HepG2 (cell line): ENCODE data around the gene OVCA2. TPM values are rescaled to one million over a fixed set of nuclear protein-coding genes. Genes with fewer than 3 reads are reported as not detected.

Source experiments
- ATAC-seq: fragments of 200-7000 bp; cut with Tn5 transposase; 3 replicates; pipeline ENCODE4 v1.9.1; 2020; ENCODE audit warnings: mild to moderate bottlenecking, moderate library complexity
- BruUV-seq: library from RNA; stranded (reverse); fragments of 400-500 nt; replicated peaks from 2 replicates; lab custom pipeline; 2021; lab: Mats Ljungman, UMichigan
- CTCF ChIA-PET: fragments of 300-600 bp; formaldehyde crosslinking; extraction: SDS; loops from one replicate; lab custom pipeline; 2021; ENCODE audit warnings: low total read pairs, inconsistent platforms, low intra/inter-chr PET ratio; lab: Yijun Ruan, JAX
- POLR2A ChIA-PET: fragments of 350-600 bp; sonication (Branson Sonifier 250); formaldehyde crosslinking; loops from one replicate; lab custom pipeline; 2020; ENCODE audit warnings: antibody characterized with exemption, inconsistent platforms; lab: Yijun Ruan, JAX
- DNase-seq: peaks from one replicate; pipeline ENCODE4 v3.0.0-alpha.2; 2015; ENCODE audit warnings: low spot score
- FAIRE-seq: peaks from 3 replicates; lab custom pipeline; 2011; peaks lifted over from hg19 to GRCh38; lab: Jason Lieb, UNC
- H2AFZ ChIP-seq: one replicate; pipeline ENCODE4 v1.6.1; 2011; ENCODE audit warnings: low read length, inconsistent platforms
- H3K27ac ChIP-seq: fragments of 300-600 bp; 3 replicates; pipeline ENCODE4 v1.8.0; 2011; ENCODE audit warnings: mixed run types, mild to moderate bottlenecking, mixed read lengths, low read length, inconsistent platforms; ENCODE audit not compliant: insufficient read depth; ENCODE audit errors: extremely low read length
- H3K27me3 ChIP-seq, 2 experiments: fragments of 200-600 bp in 1 of 2; 2 replicates in 1 of 2; 3 replicates in 1 of 2; pipeline versions ENCODE4 v1.6.0 to v1.8.0; 2011; ENCODE audit warnings: low read length in 2 of 2, mild to moderate bottlenecking in 2 of 2, moderate library complexity in 2 of 2, inconsistent platforms in 1 of 2; ENCODE audit not compliant: insufficient read depth in 2 of 2, control insufficient read depth in 1 of 2
- H3K36me3 ChIP-seq, 2 experiments: fragments of 200-600 bp in 1 of 2; replicated peaks in 1 of 2; 2 replicates in 1 of 2; 3 replicates in 1 of 2; pipeline versions ENCODE4 v1.5.1 to v1.8.0; 2011; ENCODE audit warnings: low read length in 2 of 2, inconsistent platforms in 1 of 2; ENCODE audit not compliant: insufficient read depth in 2 of 2, control insufficient read depth in 1 of 2
- H3K4me1 ChIP-seq: 2 replicates; pipeline ENCODE4 v1.5.1; 2012; ENCODE audit warnings: low read length, inconsistent platforms; ENCODE audit not compliant: insufficient read depth
- H3K4me2 ChIP-seq: 2 replicates; pipeline ENCODE4 v1.6.0; 2011; ENCODE audit warnings: low read depth, low read length, inconsistent platforms
- H3K4me3 ChIP-seq, 3 experiments: fragments of 200-600 bp in 1 of 3; sonication (generic), shearing (Covaris generic) in 1 of 3; replicated peaks in 1 of 3; 2 replicates each; pipeline ENCODE4 v1.5.1; 2011 to 2016; ENCODE audit warnings: low read length in 3 of 3, inconsistent platforms in 2 of 3, low read depth in 2 of 3, mild to moderate bottlenecking in 2 of 3, control low read depth in 1 of 3, mixed read lengths in 1 of 3; ENCODE audit not compliant: insufficient read depth in 1 of 3
- H3K79me2 ChIP-seq: one replicate; pipeline ENCODE4 v1.6.1; 2011; ENCODE audit warnings: low read length, inconsistent platforms; ENCODE audit not compliant: insufficient read depth
- H3K9ac ChIP-seq: 2 replicates; pipeline ENCODE4 v1.6.0; 2011; ENCODE audit warnings: mild to moderate bottlenecking, low read depth, low read length, inconsistent platforms; ENCODE audit not compliant: insufficient read depth
- H3K9me3 ChIP-seq: 2 replicates; pipeline ENCODE4 v1.5.1; 2012; ENCODE audit warnings: mild to moderate bottlenecking, low read length
- H4K20me1 ChIP-seq: 2 replicates; pipeline ENCODE4 v1.6.0; 2011; ENCODE audit warnings: inconsistent platforms, mild to moderate bottlenecking, low read length, moderate library complexity; ENCODE audit not compliant: insufficient read depth
- BRD4 ChIP-seq: sonication (generic); formaldehyde crosslinking; IDR thresholded peaks from 2 replicates; pipeline ENCODE4 v1.4.0; 2020; ENCODE audit warnings: missing genetic modification reagents
- EHMT2 ChIP-seq: fragments of 200-600 bp; sonication (generic); IDR thresholded peaks from 2 replicates; pipeline ENCODE4 v1.7.0; 2017; ENCODE audit warnings: antibody characterized with exemption, low read depth, low read length, borderline replicate concordance
- MATR3 ChIP-seq: sonication (generic); formaldehyde crosslinking; IDR thresholded peaks from 2 replicates; pipeline ENCODE4 v1.4.0; 2020; ENCODE audit warnings: missing genetic modification reagents
- MEIS1 ChIP-seq: sonication (generic); formaldehyde crosslinking; IDR thresholded peaks from 2 replicates; pipeline ENCODE4 v1.9.0; 2021; ENCODE audit warnings: mild to moderate bottlenecking, missing genetic modification reagents, moderate library complexity, borderline replicate concordance
- PTBP1 ChIP-seq: fragments of 200-400 bp; formaldehyde crosslinking; IDR thresholded peaks from 2 replicates; pipeline ENCODE4 v1.6.1; 2018; ENCODE audit warnings: low read length, low read depth; ENCODE audit not compliant: poor library complexity, severe bottlenecking
- RFXAP ChIP-seq: sonication (generic); formaldehyde crosslinking; IDR thresholded peaks from 2 replicates; pipeline ENCODE4 v1.4.0; 2020; ENCODE audit warnings: missing genetic modification reagents, borderline replicate concordance
- TP53 ChIP-seq: sonication (generic); formaldehyde crosslinking; conservative IDR thresholded peaks from 2 replicates; pipeline ENCODE4 v1.4.0; 2020; ENCODE audit warnings: missing genetic modification reagents
- ZNF260 ChIP-seq: sonication (generic); formaldehyde crosslinking; IDR thresholded peaks from 2 replicates; pipeline ENCODE4 v1.4.0; 2020; ENCODE audit warnings: missing genetic modification reagents, low read depth, mild to moderate bottlenecking, borderline replicate concordance
- ZNF296 ChIP-seq: sonication (generic); formaldehyde crosslinking; conservative IDR thresholded peaks from 2 replicates; pipeline ENCODE4 v1.5.0; 2020; ENCODE audit warnings: mild to moderate bottlenecking, missing genetic modification reagents
- ZNF484 ChIP-seq: sonication (generic); formaldehyde crosslinking; IDR thresholded peaks from 2 replicates; pipeline ENCODE4 v1.5.1; 2020; ENCODE audit warnings: mild to moderate bottlenecking, low read depth, missing genetic modification reagents, borderline replicate concordance
- ZNF530 ChIP-seq: sonication (generic); formaldehyde crosslinking; IDR thresholded peaks from 2 replicates; pipeline ENCODE4 v1.5.0; 2020; ENCODE audit warnings: low read depth, mild to moderate bottlenecking, missing genetic modification reagents
- WGBS: methylation state at CpG from one replicate; pipeline ENCODE4 v1.1.6; 2017; ENCODE audit warnings: low lambda C conversion rate; 5-methylcytosine and 5-hydroxymethylcytosine counted together
- in situ Hi-C: cut with HindIII; loops from 2 replicates; pipeline ENCODE4 v1.10.0; 2017; ENCODE audit warnings: low pct_unique_long_range_greater_than_20kb; ENCODE audit not compliant: extremely low pct_ligation_motif_present
- intact Hi-C: fragments of 100-400 bp; cut with micrococcal nuclease; formaldehyde crosslinking; loops from one replicate; pipeline ENCODE4 v1.10.0; 2022; ENCODE audit not compliant: unreplicated experiment
- polyA plus RNA-seq, 8 experiments: library from polyadenylated mRNA; depleted of rRNA in 3 of 8; stranded (reverse) in 7 of 8; unstranded in 1 of 8; fragments of >200 nt; fragmentation: Illumina TruSeq in 4 of 8; extraction: Trizol in 4 of 8; gene quantifications; 2 replicates each; pipeline versions ENCODE4 v1.2.1 to v1.2.3, GENCODE V29; 2011 to 2016; ENCODE audit warnings: low read depth in 4 of 8, missing spikeins in 1 of 8, mixed read lengths in 1 of 8; ENCODE audit not compliant: insufficient read depth in 1 of 8
- total RNA-seq, 5 experiments: library from RNA; depleted of rRNA; stranded (reverse); fragments of >200 nt; fragmentation: Illumina TruSeq; extraction: Trizol; gene quantifications; 2 replicates each; pipeline ENCODE4 v1.2.3, GENCODE V29; 2016; ENCODE audit warnings: low read depth in 1 of 5
- TF ChIP-seq, protein P1 (sequence below): sonication (generic); formaldehyde crosslinking; IDR thresholded peaks from 2 replicates; pipeline ENCODE4 v1.9.0; 2022; ENCODE audit warnings: low read depth, missing genetic modification reagents
- TF ChIP-seq, protein P2 (sequence below): sonication (generic); formaldehyde crosslinking; IDR thresholded peaks from 2 replicates; pipeline ENCODE4 v1.4.0; 2020; ENCODE audit warnings: low read depth, mild to moderate bottlenecking, missing genetic modification reagents
- TF ChIP-seq, protein P3 (sequence below), 2 experiments: sonication (generic) in 1 of 2; formaldehyde crosslinking in 1 of 2; IDR thresholded peaks; 2 replicates each; pipeline versions ENCODE4 v1.4.0 to v1.6.1; 2016 to 2020; ENCODE audit warnings: borderline replicate concordance in 1 of 2, low read depth in 1 of 2, mild to moderate bottlenecking in 1 of 2, missing genetic modification reagents in 1 of 2

OVCA2 gene
- total and polyA plus RNA-seq, 2 of the 13 experiments (the other 11 are each of a cell fraction or from before 2014, with no cell fraction given), result 23.7 to 28.2 TPM

DNA sequence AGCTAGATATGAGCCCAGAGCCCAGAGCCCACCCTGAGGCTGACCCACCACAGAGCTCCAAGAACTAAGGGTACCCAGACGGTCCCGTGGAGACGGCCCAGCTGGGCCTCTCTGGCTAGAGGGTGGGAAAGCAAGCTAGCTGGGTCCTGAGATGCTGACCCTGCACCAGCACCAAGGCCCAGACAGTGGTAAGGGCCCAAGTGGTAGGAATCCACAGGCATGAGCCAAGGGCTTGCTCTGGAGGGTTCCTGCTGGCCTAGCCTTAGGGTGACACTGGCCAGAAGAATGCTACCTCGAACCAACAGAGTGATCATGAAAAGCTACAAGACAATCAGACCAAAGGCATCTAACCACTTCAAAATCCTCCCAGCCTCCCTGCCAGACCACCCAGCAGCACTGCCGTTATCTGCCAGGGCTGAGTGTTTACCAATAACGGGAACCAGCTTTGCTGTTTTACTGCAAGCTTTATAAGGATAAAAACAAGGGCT, 26.3 kb downstream of the OVCA2 start:
- in situ Hi-C loops, result no loop called here
- Histone ChIP-seq H3K9ac (no peak overlapping the region), H4K20me1 (no peaks in the 10 kb centered on the region), H3K4me1 (peaks cover 38% of the 10 kb centered on the region), H3K4me3 (no peak overlapping the region), H3K9me3 (no peaks in the 10 kb centered on the region), H3K27ac (no peak overlapping the region), H2AFZ (no peak overlapping the region), H3K36me3 (peaks cover 15 to 33% of the 10 kb centered on the region in 2 experiments), H3K4me2 (no peak overlapping the region), H3K79me2 (no peaks in the 10 kb centered on the region), H3K27me3 (no peaks in the 10 kb centered on the region)
- intact Hi-C loops, result no loop called here
- DNase-seq (no peak), ATAC-seq (no peak), FAIRE-seq (no peak)
- no TSS peak for BruUV-seq
- ChIA-PET POLR2A (no interaction called here), CTCF (no interaction called here)
- 94% methylated on average over 3 of the region's 6 CpGs for WGBS
- TF ChIP-seq ZNF484 (CRISPR knock-in tag), result no peak
- TF ChIP-seq, protein P1, sequence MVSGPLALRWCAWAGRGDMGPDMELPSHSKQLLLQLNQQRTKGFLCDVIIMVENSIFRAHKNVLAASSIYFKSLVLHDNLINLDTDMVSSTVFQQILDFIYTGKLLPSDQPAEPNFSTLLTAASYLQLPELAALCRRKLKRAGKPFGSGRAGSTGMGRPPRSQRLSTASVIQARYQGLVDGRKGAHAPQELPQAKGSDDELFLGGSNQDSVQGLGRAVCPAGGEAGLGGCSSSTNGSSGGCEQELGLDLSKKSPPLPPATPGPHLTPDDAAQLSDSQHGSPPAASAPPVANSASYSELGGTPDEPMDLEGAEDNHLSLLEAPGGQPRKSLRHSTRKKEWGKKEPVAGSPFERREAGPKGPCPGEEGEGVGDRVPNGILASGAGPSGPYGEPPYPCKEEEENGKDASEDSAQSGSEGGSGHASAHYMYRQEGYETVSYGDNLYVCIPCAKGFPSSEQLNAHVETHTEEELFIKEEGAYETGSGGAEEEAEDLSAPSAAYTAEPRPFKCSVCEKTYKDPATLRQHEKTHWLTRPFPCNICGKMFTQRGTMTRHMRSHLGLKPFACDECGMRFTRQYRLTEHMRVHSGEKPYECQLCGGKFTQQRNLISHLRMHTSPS (CRISPR knock-in tag), result no peak
- TF ChIP-seq ZNF260 (CRISPR knock-in tag), result no peak
- no peak for TF ChIP-seq ZNF296 (CRISPR knock-in tag)
- no peak for TF ChIP-seq BRD4 (CRISPR knock-in tag)
- TF ChIP-seq MEIS1, result no peak
- no peak for TF ChIP-seq MATR3 (CRISPR knock-in tag)
- TF ChIP-seq, protein P2, sequence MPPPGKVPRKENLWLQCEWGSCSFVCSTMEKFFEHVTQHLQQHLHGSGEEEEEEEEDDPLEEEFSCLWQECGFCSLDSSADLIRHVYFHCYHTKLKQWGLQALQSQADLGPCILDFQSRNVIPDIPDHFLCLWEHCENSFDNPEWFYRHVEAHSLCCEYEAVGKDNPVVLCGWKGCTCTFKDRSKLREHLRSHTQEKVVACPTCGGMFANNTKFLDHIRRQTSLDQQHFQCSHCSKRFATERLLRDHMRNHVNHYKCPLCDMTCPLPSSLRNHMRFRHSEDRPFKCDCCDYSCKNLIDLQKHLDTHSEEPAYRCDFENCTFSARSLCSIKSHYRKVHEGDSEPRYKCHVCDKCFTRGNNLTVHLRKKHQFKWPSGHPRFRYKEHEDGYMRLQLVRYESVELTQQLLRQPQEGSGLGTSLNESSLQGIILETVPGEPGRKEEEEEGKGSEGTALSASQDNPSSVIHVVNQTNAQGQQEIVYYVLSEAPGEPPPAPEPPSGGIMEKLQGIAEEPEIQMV (CRISPR knock-in tag), result no peak
- TF ChIP-seq, protein P3, sequence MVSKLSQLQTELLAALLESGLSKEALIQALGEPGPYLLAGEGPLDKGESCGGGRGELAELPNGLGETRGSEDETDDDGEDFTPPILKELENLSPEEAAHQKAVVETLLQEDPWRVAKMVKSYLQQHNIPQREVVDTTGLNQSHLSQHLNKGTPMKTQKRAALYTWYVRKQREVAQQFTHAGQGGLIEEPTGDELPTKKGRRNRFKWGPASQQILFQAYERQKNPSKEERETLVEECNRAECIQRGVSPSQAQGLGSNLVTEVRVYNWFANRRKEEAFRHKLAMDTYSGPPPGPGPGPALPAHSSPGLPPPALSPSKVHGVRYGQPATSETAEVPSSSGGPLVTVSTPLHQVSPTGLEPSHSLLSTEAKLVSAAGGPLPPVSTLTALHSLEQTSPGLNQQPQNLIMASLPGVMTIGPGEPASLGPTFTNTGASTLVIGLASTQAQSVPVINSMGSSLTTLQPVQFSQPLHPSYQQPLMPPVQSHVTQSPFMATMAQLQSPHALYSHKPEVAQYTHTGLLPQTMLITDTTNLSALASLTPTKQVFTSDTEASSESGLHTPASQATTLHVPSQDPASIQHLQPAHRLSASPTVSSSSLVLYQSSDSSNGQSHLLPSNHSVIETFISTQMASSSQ (IDR thresholded peaks at IDR 0.05; ENCODE audit: low read depth), result no peak
- TF ChIP-seq, protein P3 (CRISPR knock-in tag; IDR thresholded peaks at IDR 0.05; ENCODE audit: borderline replicate concordance), result no peak
- no peak for TF ChIP-seq RFXAP (CRISPR knock-in tag)
- TF ChIP-seq TP53 (CRISPR knock-in tag), result no peak
- TF ChIP-seq PTBP1, result no peak
- TF ChIP-seq EHMT2, result no peak
- no peak for TF ChIP-seq ZNF530 (CRISPR knock-in tag)
